DMS 273 (cell line): ENCODE data around the gene SLC39A3.
"Not testable (repeated sequence)": the region's sequence is repeated elsewhere in the genome, so short reads cannot be mapped to it uniquely, and the experiment has no call there.

Experiments
- DNase-seq: peaks from one replicate; lab custom pipeline; 2025; ENCODE audit not compliant: unreplicated experiment; lab: John Stamatoyannopoulos, UW

SLC39A3 gene

GRCh38 chr19:2723345-2723715 is 16.5 kb downstream of the SLC39A3 start:
- DNase-seq, result no peak

DNA sequence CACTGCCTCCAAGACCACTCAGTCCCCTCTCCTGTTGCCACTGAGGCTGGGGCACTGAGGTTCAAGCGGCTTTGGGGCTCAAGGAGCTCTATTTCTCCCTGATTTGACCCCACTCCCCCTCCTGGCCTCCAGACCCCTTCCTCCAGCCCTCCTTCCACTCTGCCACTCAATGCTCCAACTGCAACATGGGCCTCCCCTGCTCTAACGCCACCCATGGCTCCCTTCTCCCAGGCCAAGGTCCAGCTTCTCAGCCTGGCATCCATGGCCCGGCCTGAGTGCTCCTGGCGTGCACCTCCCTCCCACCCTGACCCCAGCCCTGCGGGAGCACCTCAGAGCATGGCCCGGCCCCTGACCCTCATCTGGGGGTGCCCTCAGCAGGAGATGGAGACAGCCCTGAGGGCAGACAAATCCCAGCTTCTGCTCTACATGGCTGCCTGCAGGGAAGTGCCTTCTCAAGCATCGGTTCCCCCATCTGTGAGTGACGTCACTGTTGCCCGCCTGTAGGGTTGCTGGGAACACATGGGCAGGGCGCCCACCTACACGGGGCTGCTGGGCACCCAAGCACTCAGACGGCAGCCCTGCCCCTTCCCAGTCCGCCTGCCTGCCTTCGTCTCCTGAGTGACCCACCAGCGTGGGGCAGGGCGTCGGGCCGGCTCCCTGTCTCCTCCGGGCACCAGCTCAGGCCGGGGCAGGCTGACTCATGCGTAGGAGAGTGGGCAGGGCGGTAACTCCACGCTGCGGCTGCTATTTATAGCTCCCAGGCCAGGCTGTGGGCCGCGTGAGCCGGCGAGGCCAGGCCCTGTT is 17.1 kb downstream of the SLC39A3 start:
- DNase-seq, result peak; percentile 66

GRCh38 chr19:2721570-2722540 is 18.0 kb downstream of the SLC39A3 start:
- DNase-seq, result no peak

DNA sequence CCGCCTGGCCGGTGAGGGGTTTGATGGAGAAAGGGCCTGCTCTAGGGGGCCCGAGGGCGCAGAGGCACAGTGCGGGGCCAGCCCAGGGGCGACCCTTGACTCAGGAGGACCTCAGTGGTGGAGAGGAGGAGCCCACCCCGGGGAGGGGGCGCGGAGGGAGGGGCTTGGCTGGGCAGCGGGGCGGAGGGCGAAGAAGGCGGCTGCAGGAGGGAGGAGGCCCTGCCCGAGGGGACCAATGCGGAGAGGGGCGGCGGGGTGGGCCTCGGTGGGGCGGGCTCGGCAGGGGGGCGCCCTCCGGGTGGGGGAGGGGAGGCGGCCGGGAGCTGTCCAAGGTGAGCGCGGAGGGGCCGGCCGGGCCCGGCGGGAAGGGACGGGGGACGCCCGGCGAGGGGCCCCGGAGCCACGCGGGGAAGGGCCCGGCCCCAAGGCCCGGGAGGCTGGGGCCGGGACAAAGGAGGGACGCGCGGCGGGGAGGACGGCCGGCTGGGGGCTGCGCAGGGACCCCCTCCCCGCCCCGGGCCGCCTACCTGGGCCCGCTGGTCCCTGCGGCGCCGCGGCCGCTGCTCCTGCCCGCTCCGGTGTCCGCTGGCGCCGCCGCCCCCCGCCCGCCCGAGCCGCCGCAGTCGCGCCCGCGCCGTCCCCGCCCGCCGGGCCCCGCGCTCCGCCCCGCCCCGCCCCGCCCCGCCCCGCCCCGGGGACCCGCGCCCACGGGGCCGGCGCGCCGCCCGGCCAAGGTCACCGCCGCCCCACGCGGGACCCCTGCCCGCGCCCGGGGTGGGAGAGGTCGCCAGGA is 18.8 kb downstream of the SLC39A3 start, which contains the start of gene DIRAS1:
DIRAS1 (minus strand) TSS at position 596 of the 793 bp plus-strand sequence. CDS start 3,566 bp downstream, outside the sequence.
- no peak for DNase-seq

GRCh38 chr19:2719920-2720776 is 19.7 kb downstream of the SLC39A3 start:
- DNase-seq, result peak; percentile 75

GRCh38 chr19:2719232-2719735 is 20.5 kb downstream of the SLC39A3 start:
- no peak for DNase-seq

DNA sequence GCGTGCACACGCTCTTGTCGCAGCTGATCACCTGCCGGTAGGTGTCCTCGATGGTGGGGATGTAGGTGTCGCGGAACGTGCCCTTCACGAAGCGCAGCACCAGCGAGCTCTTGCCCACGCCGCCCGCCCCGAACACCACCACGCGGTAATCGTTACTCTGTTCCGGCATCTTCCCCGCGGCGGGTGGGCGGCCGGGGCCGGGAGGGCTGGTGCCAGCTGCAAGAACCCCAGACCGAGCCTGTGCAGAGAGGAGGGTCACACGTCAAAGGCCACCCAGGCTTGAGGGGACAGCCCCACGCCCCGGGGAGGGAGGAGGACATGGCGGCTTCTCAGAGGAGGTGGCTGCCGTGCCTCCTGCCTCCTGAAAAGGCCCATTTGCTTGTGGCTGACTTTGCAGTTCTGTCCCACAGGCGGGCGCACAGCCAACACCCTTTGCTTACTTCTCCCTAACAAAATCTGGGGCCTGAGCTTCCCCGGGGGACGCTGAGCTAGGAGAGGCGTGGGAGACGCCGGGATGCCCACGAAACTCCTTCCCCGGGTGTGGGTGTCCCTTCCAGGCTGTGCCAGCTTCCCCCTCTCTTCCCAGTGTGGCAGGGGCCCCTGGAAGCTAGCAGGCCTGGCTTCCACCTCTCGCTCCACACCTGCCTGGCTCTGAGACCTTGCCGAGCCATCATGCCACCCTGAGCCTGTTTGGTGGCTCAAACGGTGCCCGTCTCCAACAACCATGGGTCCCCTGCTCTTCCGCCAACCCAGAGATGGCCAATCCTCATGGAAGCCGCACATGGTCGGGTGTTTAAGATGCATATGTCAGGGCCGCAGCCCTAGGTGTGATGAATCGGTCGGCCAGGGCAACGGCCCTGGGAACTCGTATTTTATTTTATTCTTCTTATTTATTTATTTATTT is 21.9 kb downstream of the SLC39A3 start:
- no peak for DNase-seq

GRCh38 chr19:2716722-2717637 is 22.8 kb downstream of the SLC39A3 start:
- DNase-seq, result no peak

DNA sequence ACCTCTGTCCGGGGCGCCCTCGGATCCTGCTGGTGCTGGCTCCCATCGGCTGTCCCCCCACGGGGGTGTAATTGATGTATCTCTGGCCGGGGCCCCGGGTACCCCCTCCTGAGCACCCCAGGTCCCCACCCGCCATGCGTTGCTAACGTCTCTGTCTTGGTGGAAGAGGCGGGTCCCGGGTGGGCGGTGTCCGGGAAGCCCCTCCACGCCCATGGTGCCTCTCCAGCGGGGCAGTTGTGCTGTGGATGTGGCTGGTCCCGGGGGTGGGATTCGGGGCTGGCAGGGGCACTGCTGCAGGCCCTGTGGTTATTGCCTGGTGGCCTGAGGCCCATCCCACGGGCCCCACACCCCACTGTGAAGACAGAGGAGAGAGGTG is 23.6 kb downstream of the SLC39A3 start:
- no peak for DNase-seq

- DNase-seq, result no peak
Observed at GRCh38 chr19:2715470-2716274, 24.1 kb downstream of the SLC39A3 start.

- DNase-seq, result no peak
Observed at GRCh38 chr19:2714531-2715269, 25.1 kb downstream of the SLC39A3 start.

DNA sequence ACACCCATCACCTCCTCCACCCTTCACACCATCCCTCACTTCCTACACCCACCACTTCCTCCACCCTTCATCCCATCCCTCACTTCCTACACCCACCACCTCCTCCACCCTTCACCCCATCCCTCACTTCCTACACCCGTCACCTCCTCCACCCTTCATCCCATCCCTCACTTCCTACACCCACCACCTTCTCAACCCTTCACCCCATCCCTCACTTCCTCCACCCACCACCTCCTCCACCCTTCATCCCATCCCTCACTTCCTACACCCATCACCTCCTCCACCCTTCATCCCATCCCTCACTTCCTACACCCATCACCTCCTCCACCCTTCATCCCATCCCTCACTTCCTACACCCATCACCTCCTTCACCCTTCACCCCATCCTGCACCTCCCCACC is 25.7 kb downstream of the SLC39A3 start:
- not testable (repeated sequence) for DNase-seq

GRCh38 chr19:2713170-2713569 is 26.6 kb downstream of the SLC39A3 start:
- not testable (repeated sequence) for DNase-seq

DNA sequence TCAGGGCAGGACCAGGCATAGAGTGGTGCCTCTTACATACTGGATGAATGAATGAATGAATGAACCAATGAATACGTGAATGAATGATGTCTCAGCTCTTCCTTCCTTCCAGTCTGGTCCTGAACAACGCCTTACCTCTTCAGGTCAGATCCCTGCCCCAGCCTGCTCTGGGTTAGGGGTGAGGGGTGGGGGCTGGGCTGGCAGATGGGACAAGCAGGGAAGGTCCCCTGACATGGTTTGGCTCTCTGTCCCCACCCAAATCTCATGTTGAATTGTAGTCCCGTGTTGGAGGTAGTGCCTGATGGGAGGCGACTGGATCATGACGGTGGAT is 28.0 kb downstream of the SLC39A3 start:
- no peak for DNase-seq

- no peak for DNase-seq
Observed at GRCh38 chr19:2711172-2711874, 28.5 kb downstream of the SLC39A3 start.

GRCh38 chr19:2706251-2706650 is 33.6 kb downstream of the SLC39A3 start:
- no peak for DNase-seq
